Mesendoderm (in vitro differentiated cells): Measurements from ENCODE around the gene MORN5.

Experiments used
- DNase-seq: peaks from one replicate; pipeline ENCODE4 v3.0.0; 2013
- H2AK5ac ChIP-seq: 2 replicates; pipeline ENCODE4 v1.6.1; 2013; ENCODE audit warnings: low read length, inconsistent platforms
- H2BK120ac ChIP-seq: 2 replicates; pipeline ENCODE4 v1.6.1; 2013; ENCODE audit warnings: low read depth, mild to moderate bottlenecking, low read length, moderate library complexity, mixed read lengths
- H2BK15ac ChIP-seq: replicated peaks from 2 replicates; pipeline ENCODE4 v1.6.1; 2013; ENCODE audit warnings: low read depth, mild to moderate bottlenecking, moderate library complexity
- H2BK5ac ChIP-seq: 2 replicates; pipeline ENCODE4 v1.6.1; 2013; ENCODE audit warnings: low read length, inconsistent platforms
- H3K18ac ChIP-seq: 2 replicates; pipeline ENCODE4 v1.6.1; 2013; ENCODE audit warnings: mild to moderate bottlenecking, low read length, mixed read lengths
- H3K23ac ChIP-seq: one replicate; pipeline ENCODE4 v1.6.1; 2013; ENCODE audit warnings: low read length
- H3K27ac ChIP-seq: 2 replicates; pipeline ENCODE4 v1.5.1; 2013; ENCODE audit warnings: low read depth, mild to moderate bottlenecking, inconsistent platforms, low read length, moderate library complexity
- H3K27me3 ChIP-seq: 2 replicates; pipeline ENCODE4 v1.6.1; 2013; ENCODE audit warnings: low read length, control low read depth, mild to moderate bottlenecking, inconsistent platforms; ENCODE audit not compliant: insufficient read depth, poor library complexity
- H3K36me3 ChIP-seq: 2 replicates; pipeline ENCODE4 v1.6.1; 2013; ENCODE audit warnings: low read length, inconsistent platforms; ENCODE audit not compliant: control insufficient read depth, insufficient read depth
- H3K4ac ChIP-seq: one replicate; pipeline ENCODE4 v1.6.1; 2013; ENCODE audit warnings: low read depth, mild to moderate bottlenecking, low read length, moderate library complexity
- H3K4me1 ChIP-seq: 2 replicates; pipeline ENCODE4 v1.6.1; 2013; ENCODE audit warnings: low read depth, low read length, inconsistent platforms; ENCODE audit not compliant: control insufficient read depth
- H3K4me2 ChIP-seq: 2 replicates; pipeline ENCODE4 v1.6.1; 2013; ENCODE audit warnings: low read length
- H3K4me3 ChIP-seq: 2 replicates; pipeline ENCODE4 v1.5.1; 2013; ENCODE audit warnings: mild to moderate bottlenecking, low read length
- H3K56ac ChIP-seq: one replicate; pipeline ENCODE4 v1.6.1; 2013; ENCODE audit warnings: low read length
- H3K79me1 ChIP-seq: 2 replicates; pipeline ENCODE4 v1.6.1; 2013; ENCODE audit warnings: low read length, inconsistent platforms
- H3K79me2 ChIP-seq: 2 replicates; pipeline ENCODE4 v1.6.1; 2013; ENCODE audit warnings: mild to moderate bottlenecking, low read length; ENCODE audit not compliant: control insufficient read depth, insufficient read depth
- H3K9ac ChIP-seq: 2 replicates; pipeline ENCODE4 v1.6.1; 2013; ENCODE audit warnings: low read length, inconsistent platforms
- H4K5ac ChIP-seq: one replicate; pipeline ENCODE4 v1.6.1; 2013; ENCODE audit warnings: low read length
- H4K8ac ChIP-seq: one replicate; pipeline ENCODE4 v1.6.1; 2013; ENCODE audit warnings: low read depth, mild to moderate bottlenecking, control low read depth, low read length, moderate library complexity
- WGBS: extraction: QIAGEN DNeasy Blood & Tissue Kit; methylation state at CpG from one replicate; pipeline ENCODE4 v1.1.7; 2013; ENCODE audit warnings: low lambda C conversion rate, missing lambda C conversion rate; ENCODE audit not compliant: insufficient coverage; ENCODE audit errors: extremely low coverage; 5-methylcytosine and 5-hydroxymethylcytosine counted together

The MORN5 gene

DNA sequence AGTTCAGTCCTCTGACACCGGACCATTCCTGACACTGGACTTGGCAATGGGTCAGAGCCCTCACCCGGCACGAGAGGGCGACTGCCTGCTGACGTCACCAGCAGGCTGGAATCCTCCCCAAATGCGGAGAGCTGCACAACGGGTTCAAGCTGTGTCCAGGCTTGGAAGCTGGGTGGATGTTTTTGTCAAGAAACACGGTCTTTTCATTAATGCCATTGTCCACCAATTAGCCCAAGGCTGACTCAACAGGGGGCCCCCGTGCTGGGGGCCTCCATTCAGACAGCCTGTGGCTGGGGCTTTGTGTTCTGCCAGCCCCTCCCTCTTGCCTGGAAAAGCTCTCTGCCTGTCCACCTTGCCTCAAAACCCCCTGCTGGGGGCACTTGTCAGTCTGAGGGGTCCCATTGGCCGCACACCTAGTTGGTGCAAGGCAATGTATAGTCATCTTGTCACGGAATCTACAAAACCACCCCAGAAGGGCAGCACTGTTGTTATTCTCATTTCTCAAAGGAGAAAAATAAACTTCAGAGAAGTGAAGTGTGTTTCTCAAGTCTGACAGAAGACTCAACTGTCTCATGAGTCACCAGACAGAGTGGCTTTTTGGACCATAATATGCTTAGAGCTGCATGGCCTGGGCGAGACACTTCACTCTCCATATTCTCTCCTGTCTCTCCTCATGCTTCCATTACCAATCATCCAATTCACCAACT, 24.7 kb upstream of the MORN5 start:
- H3K56ac ChIP-seq: no peak overlapping the region
- H3K23ac ChIP-seq: no peak overlapping the region
- no peak overlapping the region for H3K4me3 ChIP-seq
- H4K5ac ChIP-seq: no peak overlapping the region
- no peak overlapping the region for H3K4me2 ChIP-seq
- H2AK5ac ChIP-seq: no peak overlapping the region
- no peak overlapping the region for H3K18ac ChIP-seq
- H3K4ac ChIP-seq: no peak overlapping the region
- H2BK15ac ChIP-seq: no peak overlapping the region
- H3K9ac ChIP-seq: no peak overlapping the region
- no peak overlapping the region for H3K27ac ChIP-seq
- H3K36me3 ChIP-seq: no peaks in the 10 kb centered on the region
- H3K79me1 ChIP-seq: no peaks in the 10 kb centered on the region
- H3K4me1 ChIP-seq: peaks cover 8% of the 10 kb centered on the region
- no peaks in the 10 kb centered on the region for H3K27me3 ChIP-seq
- H2BK5ac ChIP-seq: no peak overlapping the region
- DNase-seq: peak; percentile 41
- no peaks in the 10 kb centered on the region for H3K79me2 ChIP-seq
- H2BK120ac ChIP-seq: no peak overlapping the region
- no peak overlapping the region for H4K8ac ChIP-seq
- WGBS: no CpG with 5 or more reads among the region's 12 CpGs

DNA sequence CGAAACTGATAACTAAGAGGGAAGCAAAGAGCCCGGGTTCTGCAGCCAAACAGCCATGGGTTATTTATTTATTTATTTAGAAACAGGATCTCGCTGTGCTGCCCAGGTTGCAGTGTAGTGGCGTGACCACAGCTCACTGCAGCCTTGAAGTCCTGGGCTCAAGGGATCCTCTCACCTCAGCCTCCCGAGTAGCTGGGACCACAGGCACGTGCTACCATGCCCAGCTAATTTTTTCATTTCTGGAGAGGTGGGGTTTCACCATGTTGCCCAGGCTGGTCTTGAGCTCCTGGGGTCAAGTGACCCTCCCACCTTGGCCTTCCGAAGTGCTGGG, 24.2 kb upstream of the MORN5 start:
- Histone ChIP-seq H3K4me3 (no peak overlapping the region), H3K4ac (no peak overlapping the region), H4K8ac (no peak overlapping the region), H2BK15ac (no peak overlapping the region), H3K56ac (no peak overlapping the region), H3K79me2 (no peaks in the 10 kb centered on the region), H3K18ac (no peak overlapping the region), H2AK5ac (no peak overlapping the region), H3K79me1 (no peaks in the 10 kb centered on the region), H3K27ac (no peak overlapping the region), H3K27me3 (no peaks in the 10 kb centered on the region), H3K4me2 (no peak overlapping the region), H4K5ac (no peak overlapping the region), H3K9ac (no peak overlapping the region), H2BK120ac (no peak overlapping the region), H3K36me3 (no peaks in the 10 kb centered on the region), H3K4me1 (peaks cover 8% of the 10 kb centered on the region), H3K23ac (no peak overlapping the region), H2BK5ac (no peak overlapping the region)
- no peak for DNase-seq
- WGBS: no CpG with 5 or more reads among the region's 7 CpGs

DNA sequence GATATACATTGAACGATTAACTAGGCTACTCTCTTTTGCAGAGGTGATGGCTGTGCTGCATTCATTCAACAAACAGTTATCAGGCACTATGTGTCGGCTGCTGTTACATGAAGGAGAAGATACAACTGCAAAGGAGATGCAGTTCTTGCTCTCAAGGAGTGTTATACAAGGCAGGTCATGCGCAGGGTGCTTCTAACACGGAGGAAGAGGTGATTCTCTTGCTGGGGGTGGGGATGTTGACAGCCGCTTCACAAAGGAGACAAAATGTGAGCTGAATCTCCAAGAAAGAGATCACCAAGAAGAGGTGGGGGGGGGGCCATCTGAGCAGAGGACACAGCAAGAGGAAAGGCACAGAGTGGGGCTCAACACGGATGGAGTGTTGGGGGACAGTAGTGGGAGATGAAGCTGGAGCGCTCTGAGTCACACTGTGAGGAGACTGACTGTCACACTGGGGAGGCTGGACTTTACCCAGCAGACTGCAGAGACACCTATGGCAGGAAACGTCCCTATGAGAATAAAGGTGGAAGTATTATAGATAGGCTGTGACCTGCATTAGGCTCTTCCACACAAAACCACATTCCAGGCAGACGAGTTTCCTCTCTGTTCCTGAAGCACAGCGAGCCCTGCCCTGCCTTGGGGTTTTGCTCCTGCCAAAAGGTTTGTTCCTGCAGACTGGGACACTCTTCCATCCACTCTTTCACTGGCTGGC, 21.0 kb upstream of the MORN5 start:
- Histone ChIP-seq H2BK120ac (no peak overlapping the region), H3K56ac (no peak overlapping the region), H3K23ac (no peak overlapping the region), H3K79me2 (no peaks in the 10 kb centered on the region), H2BK15ac (no peak overlapping the region), H3K27ac (no peak overlapping the region), H3K18ac (no peak overlapping the region), H3K4me3 (no peak overlapping the region), H4K5ac (no peak overlapping the region), H2AK5ac (no peak overlapping the region), H3K27me3 (no peaks in the 10 kb centered on the region), H3K79me1 (no peaks in the 10 kb centered on the region), H4K8ac (no peak overlapping the region), H3K4me1 (no peaks in the 10 kb centered on the region), H3K4ac (no peak overlapping the region), H3K36me3 (no peaks in the 10 kb centered on the region), H2BK5ac (no peak overlapping the region), H3K9ac (no peak overlapping the region), H3K4me2 (no peak overlapping the region)
- WGBS: no CpG with 5 or more reads among the region's 10 CpGs
- peak; percentile 21 for DNase-seq

DNA sequence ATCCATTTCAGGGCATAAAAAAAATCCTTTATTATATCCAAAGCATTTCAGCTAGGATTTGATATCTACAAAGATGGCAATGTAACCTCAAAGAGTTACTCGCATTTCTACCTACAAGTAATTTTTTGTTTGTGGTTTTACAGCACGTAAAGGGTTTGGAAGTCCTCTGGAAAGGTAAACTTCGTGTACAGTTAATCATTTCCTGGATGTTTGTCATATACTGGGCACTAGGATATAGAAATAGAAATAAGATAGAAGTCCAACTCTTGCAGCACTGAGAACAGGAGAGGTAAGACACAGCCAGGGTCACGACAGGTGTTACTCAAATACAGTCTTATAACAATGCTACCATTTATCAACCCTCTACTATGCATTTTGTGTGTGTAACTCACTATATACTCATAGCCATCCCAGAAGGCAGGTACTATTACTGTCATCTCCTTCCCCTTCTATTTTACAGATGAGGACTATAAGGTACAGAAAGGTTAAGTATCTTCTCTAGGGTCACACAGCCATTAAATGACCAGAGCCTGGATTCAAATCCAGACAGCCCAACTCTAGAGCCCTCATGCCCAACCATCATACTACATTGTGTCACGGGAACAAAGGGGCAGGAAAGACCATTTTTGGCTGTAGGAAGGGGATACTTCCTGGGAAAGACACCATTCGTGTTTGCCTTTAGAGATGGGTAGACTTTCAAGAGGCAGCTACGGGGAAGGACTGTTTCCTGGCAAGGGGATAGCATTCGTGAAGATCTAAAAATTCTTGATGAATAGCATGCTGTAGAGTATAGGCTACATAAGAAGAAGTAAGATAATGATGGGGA, 19.1 kb upstream of the MORN5 start:
- no CpG with 5 or more reads among the region's 8 CpGs for WGBS

DNA sequence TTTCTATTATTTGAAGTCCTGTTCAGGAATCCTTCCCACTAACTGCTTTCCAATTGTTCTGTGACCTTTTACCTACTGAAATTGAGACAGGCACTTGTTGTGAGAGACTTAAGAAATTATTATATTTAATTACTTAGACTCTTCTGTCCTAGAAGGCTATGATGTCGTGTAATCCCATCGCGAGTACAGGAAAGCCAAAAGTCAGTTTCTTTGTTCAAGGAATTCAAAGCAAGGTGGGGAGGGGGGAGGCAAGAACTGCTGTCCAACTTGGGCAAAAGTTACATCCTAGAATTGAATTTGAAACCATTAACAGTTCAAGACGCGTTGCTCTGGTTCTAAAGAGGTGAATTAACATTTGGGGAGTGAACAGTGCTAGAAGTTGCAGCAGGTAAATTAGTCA, 18.0 kb upstream of the MORN5 start:
- Histone ChIP-seq H4K8ac (no peak overlapping the region), H3K18ac (no peak overlapping the region), H2BK5ac (no peak overlapping the region), H3K4me1 (no peaks in the 10 kb centered on the region), H3K56ac (no peak overlapping the region), H3K9ac (no peak overlapping the region), H3K23ac (no peak overlapping the region), H3K4me2 (no peak overlapping the region), H3K36me3 (no peaks in the 10 kb centered on the region), H3K79me2 (no peaks in the 10 kb centered on the region), H3K4me3 (no peak overlapping the region), H2BK15ac (no peak overlapping the region), H3K4ac (no peak overlapping the region), H3K27ac (no peak overlapping the region), H3K79me1 (no peaks in the 10 kb centered on the region), H3K27me3 (no peaks in the 10 kb centered on the region), H2BK120ac (no peak overlapping the region), H4K5ac (no peak overlapping the region), H2AK5ac (no peak overlapping the region)
- no peak for DNase-seq
- whole genome bisulfite sequencing: no CpG with 5 or more reads among the region's 5 CpGs

More for the DNA sequence above, 19.1 kb upstream of the MORN5 start:
- H4K5ac ChIP-seq: no peak overlapping the region
- no peak overlapping the region for H3K9ac ChIP-seq
- no peak overlapping the region for H2AK5ac ChIP-seq
- H3K79me1 ChIP-seq: no peaks in the 10 kb centered on the region
- H3K4me1 ChIP-seq: no peaks in the 10 kb centered on the region
- H3K4ac ChIP-seq: no peak overlapping the region
- no peak overlapping the region for H4K8ac ChIP-seq
- H3K4me3 ChIP-seq: no peak overlapping the region
- DNase-seq: no peak
- H2BK15ac ChIP-seq: no peak overlapping the region
- no peak overlapping the region for H3K56ac ChIP-seq
- no peak overlapping the region for H3K27ac ChIP-seq
- H3K18ac ChIP-seq: no peak overlapping the region
- no peaks in the 10 kb centered on the region for H3K27me3 ChIP-seq
- H3K79me2 ChIP-seq: no peaks in the 10 kb centered on the region
- H3K23ac ChIP-seq: no peak overlapping the region
- no peak overlapping the region for H2BK120ac ChIP-seq
- H2BK5ac ChIP-seq: no peak overlapping the region
- no peaks in the 10 kb centered on the region for H3K36me3 ChIP-seq
- H3K4me2 ChIP-seq: no peak overlapping the region
